ENCODE measurements around the gene DENND2D. TPM values are rescaled to one million over a fixed set of nuclear protein-coding genes. Genes with fewer than 3 reads are reported as not detected.
A peak's percentile ranks its signal among the peaks of the same experiment; 100 is the strongest.

DENND2D gene
- total and polyA plus RNA-seq, 10 of the 15 experiments (the other 5 are each of a cell fraction or from before 2014, with no cell fraction given), result 149 to 375 (median 172) TPM

DNA sequence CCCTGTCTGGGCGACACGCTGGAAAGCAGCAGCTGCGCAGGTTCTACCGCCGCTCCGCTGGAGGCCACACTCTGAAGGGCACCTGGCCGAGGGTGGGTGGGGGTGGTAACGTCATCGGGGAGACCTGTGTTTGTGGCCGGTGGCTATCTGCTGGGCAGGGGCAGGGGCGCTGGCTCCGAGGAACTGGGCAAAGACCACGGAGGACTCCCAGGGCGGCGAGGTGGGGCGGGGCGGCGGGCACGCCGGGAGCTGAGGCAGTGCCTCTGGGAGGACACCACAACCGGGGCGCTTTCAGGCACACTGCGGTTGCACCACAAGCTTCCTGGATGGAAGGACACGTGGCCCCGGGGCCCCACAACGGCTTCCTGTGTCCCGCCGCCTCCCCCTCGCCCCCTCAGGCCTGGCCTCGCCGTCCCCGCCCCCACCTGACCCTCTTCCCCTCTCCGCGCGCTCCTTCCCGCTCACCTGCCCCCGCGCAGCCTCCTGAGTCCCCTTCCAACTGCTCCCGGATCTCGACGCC, 3.3 kb upstream of the DENND2D start (continued):
- TF ChIP-seq REST (IDR thresholded peaks at IDR 0.05; ENCODE audit: low read depth, low read length) (no peak), GATAD2B (conservative IDR thresholded peaks at IDR 0.05; ENCODE audit: low read depth) (no peak; the same call in 1 of the 2 replicates), NFXL1 (IDR thresholded peaks at IDR 0.05; ENCODE audit: borderline replicate concordance) (no peak), NR2C2 (IDR thresholded peaks at IDR 0.05; ENCODE audit: borderline replicate concordance, control insufficient read depth, insufficient read length, low read depth) (no peak), MYC (IDR thresholded peaks at IDR 0.05; ENCODE audit: insufficient read depth, insufficient read length, insufficient replicate concordance, low read length, severe bottlenecking) (peak; percentile 79), POU2F2 (IDR thresholded peaks at IDR 0.05; ENCODE audit: borderline replicate concordance, low read depth, low read length) (peak; percentile 66; the same call in 1 of the 3 replicates), SMAD1 (IDR thresholded peaks at IDR 0.05; ENCODE audit: low read depth, partially characterized antibody) (peak; percentile 44), RFX5 (IDR thresholded peaks at IDR 0.05; ENCODE audit: low read depth, low read length) (no peak), ZNF207 (IDR thresholded peaks at IDR 0.05; ENCODE audit: borderline replicate concordance) (no peak), CHD1 (IDR thresholded peaks at IDR 0.05; ENCODE audit: low read depth, low read length) (no peak), EP300 (IDR thresholded peaks at IDR 0.05; ENCODE audit: borderline replicate concordance in 1 of 2, control insufficient read depth in 1 of 2, low read depth in 2 of 2, low read length in 2 of 2) (peak; percentile 30 to 69; a peak in 3 of 4 replicates), TAF1 (IDR thresholded peaks at IDR 0.05; ENCODE audit: borderline replicate concordance, low read depth, low read length) (peak; percentile 70), HCFC1 (IDR thresholded peaks at IDR 0.05; ENCODE audit: low read length) (no peak), NRF1 (conservative IDR thresholded peaks at IDR 0.05; ENCODE audit: low read depth, low read length) (0 out of 2 replicates have a peak, but pooled peaks have one; percentile 20), HSF1 (IDR thresholded peaks at IDR 0.05; ENCODE audit: low read depth, low read length) (no peak), ESRRA (IDR thresholded peaks at IDR 0.05; ENCODE audit: low read length) (no peak), POLR2AphosphoS5 (IDR thresholded peaks at IDR 0.05; ENCODE audit: low read length) (peak; percentile 32), POLR2AphosphoS2 (IDR thresholded peaks at IDR 0.05; ENCODE audit: low read depth, low read length) (peak; percentile 3; the same call in 1 of the 2 replicates)
- TF ChIP-seq, protein P1, sequence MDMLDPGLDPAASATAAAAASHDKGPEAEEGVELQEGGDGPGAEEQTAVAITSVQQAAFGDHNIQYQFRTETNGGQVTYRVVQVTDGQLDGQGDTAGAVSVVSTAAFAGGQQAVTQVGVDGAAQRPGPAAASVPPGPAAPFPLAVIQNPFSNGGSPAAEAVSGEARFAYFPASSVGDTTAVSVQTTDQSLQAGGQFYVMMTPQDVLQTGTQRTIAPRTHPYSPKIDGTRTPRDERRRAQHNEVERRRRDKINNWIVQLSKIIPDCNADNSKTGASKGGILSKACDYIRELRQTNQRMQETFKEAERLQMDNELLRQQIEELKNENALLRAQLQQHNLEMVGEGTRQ (IDR thresholded peaks at IDR 0.05; ENCODE audit: borderline replicate concordance, low read depth, low read length), result peak; percentile 65
- TF ChIP-seq, protein P2, sequence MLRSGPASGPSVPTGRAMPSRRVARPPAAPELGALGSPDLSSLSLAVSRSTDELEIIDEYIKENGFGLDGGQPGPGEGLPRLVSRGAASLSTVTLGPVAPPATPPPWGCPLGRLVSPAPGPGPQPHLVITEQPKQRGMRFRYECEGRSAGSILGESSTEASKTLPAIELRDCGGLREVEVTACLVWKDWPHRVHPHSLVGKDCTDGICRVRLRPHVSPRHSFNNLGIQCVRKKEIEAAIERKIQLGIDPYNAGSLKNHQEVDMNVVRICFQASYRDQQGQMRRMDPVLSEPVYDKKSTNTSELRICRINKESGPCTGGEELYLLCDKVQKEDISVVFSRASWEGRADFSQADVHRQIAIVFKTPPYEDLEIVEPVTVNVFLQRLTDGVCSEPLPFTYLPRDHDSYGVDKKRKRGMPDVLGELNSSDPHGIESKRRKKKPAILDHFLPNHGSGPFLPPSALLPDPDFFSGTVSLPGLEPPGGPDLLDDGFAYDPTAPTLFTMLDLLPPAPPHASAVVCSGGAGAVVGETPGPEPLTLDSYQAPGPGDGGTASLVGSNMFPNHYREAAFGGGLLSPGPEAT (IDR thresholded peaks at IDR 0.05; ENCODE audit: low read depth), result peak; percentile 79; the same call in 1 of the 2 replicates
- TF ChIP-seq, protein P3, sequence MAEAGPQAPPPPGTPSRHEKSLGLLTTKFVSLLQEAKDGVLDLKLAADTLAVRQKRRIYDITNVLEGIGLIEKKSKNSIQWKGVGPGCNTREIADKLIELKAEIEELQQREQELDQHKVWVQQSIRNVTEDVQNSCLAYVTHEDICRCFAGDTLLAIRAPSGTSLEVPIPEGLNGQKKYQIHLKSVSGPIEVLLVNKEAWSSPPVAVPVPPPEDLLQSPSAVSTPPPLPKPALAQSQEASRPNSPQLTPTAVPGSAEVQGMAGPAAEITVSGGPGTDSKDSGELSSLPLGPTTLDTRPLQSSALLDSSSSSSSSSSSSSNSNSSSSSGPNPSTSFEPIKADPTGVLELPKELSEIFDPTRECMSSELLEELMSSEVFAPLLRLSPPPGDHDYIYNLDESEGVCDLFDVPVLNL (IDR thresholded peaks at IDR 0.05; ENCODE audit: low read depth, low read length), result no peak
